ENCODE data around the gene MRLN. TPM values are rescaled to one million over a fixed set of nuclear protein-coding genes. Genes with fewer than 3 reads are reported as not detected.

Gene MRLN
- total and polyA plus RNA-seq, 2 experiments from 2014 or later = not detected

DNA sequence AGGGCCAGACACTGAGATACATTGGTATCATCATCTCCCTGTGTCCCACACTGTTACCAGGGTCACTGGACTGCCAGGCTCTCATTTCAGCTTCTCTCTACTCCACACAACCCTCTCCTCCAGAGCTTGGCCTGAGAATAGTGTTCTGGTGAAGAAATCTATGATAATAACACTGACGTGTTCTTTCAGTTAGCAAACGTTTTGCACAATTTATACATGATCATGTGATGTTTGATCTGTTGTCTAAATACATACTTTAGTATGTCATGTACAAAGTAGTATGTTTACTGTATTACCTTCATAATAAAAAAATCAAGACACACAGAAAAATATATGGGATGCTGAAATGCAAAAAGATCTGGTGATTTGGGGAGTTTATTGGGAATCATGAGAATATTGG lies 48.6 kb downstream of the MRLN start:
- H3K9me2 ChIP-seq (replicated peaks; ENCODE audit: insufficient read depth) = no peaks in the 10 kb centered on the region
- TF ChIP-seq, protein P1, sequence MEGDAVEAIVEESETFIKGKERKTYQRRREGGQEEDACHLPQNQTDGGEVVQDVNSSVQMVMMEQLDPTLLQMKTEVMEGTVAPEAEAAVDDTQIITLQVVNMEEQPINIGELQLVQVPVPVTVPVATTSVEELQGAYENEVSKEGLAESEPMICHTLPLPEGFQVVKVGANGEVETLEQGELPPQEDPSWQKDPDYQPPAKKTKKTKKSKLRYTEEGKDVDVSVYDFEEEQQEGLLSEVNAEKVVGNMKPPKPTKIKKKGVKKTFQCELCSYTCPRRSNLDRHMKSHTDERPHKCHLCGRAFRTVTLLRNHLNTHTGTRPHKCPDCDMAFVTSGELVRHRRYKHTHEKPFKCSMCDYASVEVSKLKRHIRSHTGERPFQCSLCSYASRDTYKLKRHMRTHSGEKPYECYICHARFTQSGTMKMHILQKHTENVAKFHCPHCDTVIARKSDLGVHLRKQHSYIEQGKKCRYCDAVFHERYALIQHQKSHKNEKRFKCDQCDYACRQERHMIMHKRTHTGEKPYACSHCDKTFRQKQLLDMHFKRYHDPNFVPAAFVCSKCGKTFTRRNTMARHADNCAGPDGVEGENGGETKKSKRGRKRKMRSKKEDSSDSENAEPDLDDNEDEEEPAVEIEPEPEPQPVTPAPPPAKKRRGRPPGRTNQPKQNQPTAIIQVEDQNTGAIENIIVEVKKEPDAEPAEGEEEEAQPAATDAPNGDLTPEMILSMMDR (IDR thresholded peaks at IDR 0.05; ENCODE audit: poor library complexity) = no peak
- TF ChIP-seq EZH2phosphoT487 (IDR thresholded peaks at IDR 0.05; ENCODE audit: low read depth, severe bottlenecking, unreplicated experiment) (no peak), EZH2 (IDR thresholded peaks at IDR 0.05; ENCODE audit: borderline replicate concordance) (no peak)
- DNase-seq (ENCODE audit: low spot score) = no peak
- no peak overlapping the region for H3K4me3 ChIP-seq
- peaks cover 3% of the 10 kb centered on the region for H3K4me1 ChIP-seq (ENCODE audit: insufficient read depth)
- H3K27me3 ChIP-seq = peaks cover 20% of the 10 kb centered on the region
- no peaks in the 10 kb centered on the region for H3K79me2 ChIP-seq
- H2AFZ ChIP-seq = no peak overlapping the region
- H3K27ac ChIP-seq = no peak overlapping the region
- WGBS (ENCODE audit: low lambda C conversion rate, missing lambda C conversion rate) = 52% methylated on average over 2 of the region's 2 CpGs
- no peaks in the 10 kb centered on the region for H4K20me1 ChIP-seq (ENCODE audit: insufficient read depth, poor library complexity, severe bottlenecking)
- H3K36me3 ChIP-seq (replicated peaks; ENCODE audit: insufficient read depth, low read depth) = no peaks in the 10 kb centered on the region
- H3K4me2 ChIP-seq = no peak overlapping the region
- no peaks in the 10 kb centered on the region for H3K9me3 ChIP-seq (ENCODE audit: low read depth)

DNA sequence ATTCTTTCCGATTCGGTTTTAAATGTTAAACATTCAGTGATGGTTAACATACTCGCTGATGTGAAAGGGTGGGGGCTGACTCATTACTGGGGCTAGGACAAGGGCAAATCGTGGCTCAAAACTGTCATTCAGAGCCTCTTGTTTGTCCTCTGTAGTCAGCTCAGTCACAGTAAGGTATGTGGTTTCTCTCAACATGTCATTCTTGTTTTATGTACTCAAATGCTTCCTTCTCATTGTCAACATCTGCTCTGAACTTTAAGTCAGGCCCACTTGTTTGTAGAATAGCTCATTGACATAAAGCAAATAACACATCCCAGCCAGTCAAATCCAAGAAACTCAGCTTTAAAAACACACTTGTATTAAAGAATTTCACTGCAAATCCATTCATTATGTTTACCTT lies 50.9 kb downstream of the MRLN start:
- Histone ChIP-seq H3K4me2 (no peak overlapping the region), H3K9me3 (ENCODE audit: low read depth) (no peaks in the 10 kb centered on the region), H3K4me3 (no peak overlapping the region), H3K27ac (no peak overlapping the region), H3K79me2 (no peaks in the 10 kb centered on the region), H3K4me1 (ENCODE audit: insufficient read depth) (no peaks in the 10 kb centered on the region), H3K27me3 (no peaks in the 10 kb centered on the region), H2AFZ (no peak overlapping the region), H3K9me2 (replicated peaks; ENCODE audit: insufficient read depth) (no peaks in the 10 kb centered on the region), H3K36me3 (replicated peaks; ENCODE audit: insufficient read depth, low read depth) (no peaks in the 10 kb centered on the region), H4K20me1 (ENCODE audit: insufficient read depth, poor library complexity, severe bottlenecking) (no peaks in the 10 kb centered on the region)
- WGBS (ENCODE audit: low lambda C conversion rate, missing lambda C conversion rate) = 53% methylated on average over 4 of the region's 4 CpGs
- DNase-seq (ENCODE audit: low spot score) = no peak
- TF ChIP-seq, protein P1 (IDR thresholded peaks at IDR 0.05; ENCODE audit: poor library complexity) = no peak
- TF ChIP-seq EZH2phosphoT487 (IDR thresholded peaks at IDR 0.05; ENCODE audit: low read depth, severe bottlenecking, unreplicated experiment) = no peak
- TF ChIP-seq EZH2 (IDR thresholded peaks at IDR 0.05; ENCODE audit: borderline replicate concordance) = no peak

DNA sequence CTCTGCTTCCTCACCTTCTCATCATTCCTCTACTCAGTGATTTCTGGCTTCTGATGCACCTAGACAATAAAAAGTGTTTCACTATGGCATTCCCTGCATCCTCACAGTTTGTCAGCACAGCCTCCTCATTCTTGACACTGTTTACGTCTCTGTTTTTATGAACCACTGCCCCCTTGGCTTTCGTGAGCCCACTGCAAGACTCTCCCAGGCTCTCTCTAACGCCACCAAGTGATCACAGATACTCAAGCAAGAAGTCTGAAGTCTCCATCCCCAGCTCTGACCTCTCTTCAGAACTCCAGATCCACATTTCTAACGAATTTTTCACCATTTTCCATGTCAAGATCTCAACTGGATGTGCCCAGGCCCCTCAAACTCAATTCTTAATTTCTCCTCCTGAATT lies 52.5 kb downstream of the MRLN start:
- Histone ChIP-seq H3K27me3 (no peaks in the 10 kb centered on the region), H3K4me2 (no peak overlapping the region), H3K9me2 (replicated peaks; ENCODE audit: insufficient read depth) (no peaks in the 10 kb centered on the region), H4K20me1 (ENCODE audit: insufficient read depth, poor library complexity, severe bottlenecking) (no peaks in the 10 kb centered on the region), H3K4me1 (ENCODE audit: insufficient read depth) (no peaks in the 10 kb centered on the region), H3K36me3 (replicated peaks; ENCODE audit: insufficient read depth, low read depth) (no peaks in the 10 kb centered on the region), H3K27ac (no peak overlapping the region), H3K9me3 (ENCODE audit: low read depth) (no peaks in the 10 kb centered on the region), H2AFZ (no peak overlapping the region), H3K4me3 (no peak overlapping the region), H3K79me2 (no peaks in the 10 kb centered on the region)
- TF ChIP-seq, protein P1 (IDR thresholded peaks at IDR 0.05; ENCODE audit: poor library complexity) = no peak
- TF ChIP-seq EZH2phosphoT487 (IDR thresholded peaks at IDR 0.05; ENCODE audit: low read depth, severe bottlenecking, unreplicated experiment) (no peak), EZH2 (IDR thresholded peaks at IDR 0.05; ENCODE audit: borderline replicate concordance) (no peak)
- DNase-seq (ENCODE audit: low spot score) = no peak
- 38% methylated on average over 4 of the region's 4 CpGs for WGBS (ENCODE audit: low lambda C conversion rate, missing lambda C conversion rate)

DNA sequence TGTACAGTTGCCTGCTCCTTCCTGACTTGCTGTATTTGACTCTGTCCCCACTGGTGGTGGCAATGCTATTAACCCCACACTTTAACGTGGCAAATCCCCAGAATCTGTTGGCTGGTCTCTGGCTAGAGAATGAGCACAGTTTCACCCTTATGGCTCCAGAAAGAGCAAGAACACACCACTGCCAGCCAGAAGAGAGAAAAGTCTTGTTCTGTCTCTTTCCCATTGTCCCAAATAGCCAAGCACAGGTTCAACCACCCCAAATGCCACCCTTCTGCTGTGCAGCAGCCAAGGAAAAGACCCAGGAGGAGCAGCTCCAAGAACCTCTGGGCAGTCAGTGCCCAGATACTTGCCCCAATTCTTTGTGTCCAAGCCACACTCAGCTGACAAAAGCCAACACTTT lies 54.9 kb downstream of the MRLN start:
- Histone ChIP-seq H3K4me3 (no peak overlapping the region), H3K79me2 (no peaks in the 10 kb centered on the region), H3K4me2 (no peak overlapping the region), H3K36me3 (replicated peaks; ENCODE audit: insufficient read depth, low read depth) (no peaks in the 10 kb centered on the region), H2AFZ (no peak overlapping the region), H3K27me3 (no peaks in the 10 kb centered on the region), H4K20me1 (ENCODE audit: insufficient read depth, poor library complexity, severe bottlenecking) (no peaks in the 10 kb centered on the region), H3K9me2 (replicated peaks; ENCODE audit: insufficient read depth) (no peaks in the 10 kb centered on the region), H3K27ac (no peak overlapping the region), H3K9me3 (ENCODE audit: low read depth) (no peaks in the 10 kb centered on the region), H3K4me1 (ENCODE audit: insufficient read depth) (no peaks in the 10 kb centered on the region)
- DNase-seq (ENCODE audit: low spot score) = no peak
- TF ChIP-seq EZH2 (IDR thresholded peaks at IDR 0.05; ENCODE audit: borderline replicate concordance) (no peak), EZH2phosphoT487 (IDR thresholded peaks at IDR 0.05; ENCODE audit: low read depth, severe bottlenecking, unreplicated experiment) (no peak)
- TF ChIP-seq, protein P1 (IDR thresholded peaks at IDR 0.05; ENCODE audit: poor library complexity) = no peak
- WGBS (ENCODE audit: low lambda C conversion rate, missing lambda C conversion rate) = 78% methylated on average over 1 of the region's 1 CpG

All from hepatocyte (in vitro differentiated cells).